ENCODE results near the gene GNG2. TPM values are rescaled to one million over a fixed set of nuclear protein-coding genes. Genes with fewer than 3 reads are reported as not detected.
"Not testable (repeated sequence)": the region's sequence is repeated elsewhere in the genome, so short reads cannot be mapped to it uniquely, and the experiment has no call there.

The GNG2 gene
- total and polyA plus RNA-seq, 9 of the 15 experiments (the other 6 are each of a cell fraction or from before 2014, with no cell fraction given) = 0.18 TPM; not detected in 8

GRCh38 chr14:51901475-51902024, 41.1 kb downstream of the GNG2 start (continued):
- TF ChIP-seq ZNF318 (IDR thresholded peaks at IDR 0.05; ENCODE audit: borderline replicate concordance in 1 of 2, low read depth in 1 of 2) (no peak), ZNF280A (IDR thresholded peaks at IDR 0.05; ENCODE audit: low read depth, partially characterized antibody) (no peak), ZNF146 (CRISPR knock-in tag; IDR thresholded peaks at IDR 0.05; ENCODE audit: unreplicated experiment) (no peak), GABPB2 (CRISPR knock-in tag; conservative IDR thresholded peaks at IDR 0.05) (no peak), ESRRA (IDR thresholded peaks at IDR 0.05; ENCODE audit: borderline replicate concordance, low read depth) (no peak), FOXO4 (CRISPR knock-in tag; IDR thresholded peaks at IDR 0.05) (no peak), ZNF384 (IDR thresholded peaks at IDR 0.05; ENCODE audit: low read depth, low read length) (no peak)

- H3K27me3 ChIP-seq (ENCODE audit: control insufficient read depth in 2 of 2, insufficient read depth in 2 of 2, low read length in 2 of 2); H3K9me3 ChIP-seq (replicated peaks; ENCODE audit: control insufficient read depth, insufficient read depth, low read depth, low read length); ATAC-seq; BruUV-seq (replicated peaks); H3K4me2 ChIP-seq (ENCODE audit: insufficient read depth, low read length); H3K9ac ChIP-seq (ENCODE audit: insufficient read depth in 1 of 2, low read depth in 2 of 2, low read length in 2 of 2); H3K36me3 ChIP-seq (ENCODE audit: control insufficient read depth, insufficient read depth, low read length); DNase-seq (ENCODE audit: extremely low read depth in 1 of 4, low spot score in 3 of 4); H3K9me1 ChIP-seq (ENCODE audit: control insufficient read depth, insufficient read depth, low read length); POLR2A ChIA-PET; in situ Hi-C loops (cut with MboI); FAIRE-seq; H3K27ac ChIP-seq (ENCODE audit: extremely low read depth, low read depth, low read length); intact Hi-C loops (cut with micrococcal nuclease); CTCF ChIA-PET (ENCODE audit: low intra/inter-chr PET ratio); H3K4me3 ChIP-seq; H2AFZ ChIP-seq (ENCODE audit: low read depth, low read length); H4K20me1 ChIP-seq (replicated peaks; ENCODE audit: control insufficient read depth, insufficient read depth, low read length); H3K79me2 ChIP-seq (ENCODE audit: control insufficient read depth, insufficient read depth, low read length); H3K4me1 ChIP-seq (replicated peaks in 1 of 2; ENCODE audit: control insufficient read depth in 2 of 2, insufficient read depth in 2 of 2, low read length in 2 of 2): not testable (repeated sequence)
- WGBS (ENCODE audit: insufficient coverage, low coverage, missing lambda C conversion rate) = 0% methylated on average over 6 of the region's 6 CpGs
Observed at GRCh38 chr14:51905656-51906121, 45.3 kb downstream of the GNG2 start.
